ENCODE data around the gene AUTS2.

The AUTS2 gene

DNA sequence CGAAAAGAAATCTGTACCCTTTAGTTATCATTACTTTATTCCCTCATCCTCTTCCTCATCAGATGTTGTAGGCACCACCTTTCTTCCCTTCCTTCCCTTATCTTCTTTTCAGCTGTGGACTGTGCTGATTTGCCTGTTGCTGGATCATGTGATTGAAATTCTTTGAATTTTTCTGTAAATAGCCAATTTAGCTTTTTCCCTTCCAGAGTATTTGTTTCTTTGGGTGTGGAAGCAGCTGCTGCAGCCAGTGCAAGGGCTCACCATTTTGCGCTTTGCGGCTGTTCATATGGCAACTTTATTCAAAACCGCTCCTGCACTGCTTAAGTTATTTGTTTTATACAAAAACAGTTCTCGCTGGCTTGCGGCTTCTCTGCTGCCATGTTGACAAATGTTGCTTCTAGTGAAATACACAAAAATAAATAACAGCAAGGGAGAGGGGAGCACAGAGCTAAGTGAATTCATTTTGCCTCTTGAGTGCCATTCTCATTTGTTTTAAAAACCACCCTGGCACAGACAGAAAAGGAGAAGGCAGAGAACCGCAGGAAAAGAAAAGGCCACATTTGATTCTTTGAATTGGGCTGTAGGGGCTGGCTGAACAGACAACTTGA, 151.2 kb downstream of the AUTS2 start:
- no peak for DNase-seq (ENCODE audit: extremely low spot score)
- POLR2A ChIA-PET: no interaction called here
- no peak for TF ChIP-seq ZNF384 (IDR thresholded peaks at IDR 0.05)
- no peak for TF ChIP-seq SP1 (IDR thresholded peaks at IDR 0.05)
- no peak for TF ChIP-seq FOXM1 (IDR thresholded peaks at IDR 0.05; ENCODE audit: borderline replicate concordance)
- TF ChIP-seq BHLHE40 (IDR thresholded peaks at IDR 0.05; ENCODE audit: borderline replicate concordance): no peak
- no peak for TF ChIP-seq TARDBP (IDR thresholded peaks at IDR 0.05)
- TF ChIP-seq CTBP1 (IDR thresholded peaks at IDR 0.05; ENCODE audit: borderline replicate concordance): no peak
- TF ChIP-seq HDGF (IDR thresholded peaks at IDR 0.05; ENCODE audit: borderline replicate concordance): no peak
- no peak for TF ChIP-seq FOXK2 (IDR thresholded peaks at IDR 0.05)
- no peak for TF ChIP-seq SUZ12 (IDR thresholded peaks at IDR 0.05)
- TF ChIP-seq NFRKB (IDR thresholded peaks at IDR 0.05): no peak
- no peak for TF ChIP-seq FOXA1 (IDR thresholded peaks at IDR 0.05)
- no peak for TF ChIP-seq LEF1 (IDR thresholded peaks at IDR 0.05; ENCODE audit: borderline replicate concordance)
- TF ChIP-seq ARNT (IDR thresholded peaks at IDR 0.05): no peak
- TF ChIP-seq ELF4 (IDR thresholded peaks at IDR 0.05): no peak
- no peak for TF ChIP-seq L3MBTL2 (conservative IDR thresholded peaks at IDR 0.05)
- CTCF ChIA-PET: no interaction called here

DNA sequence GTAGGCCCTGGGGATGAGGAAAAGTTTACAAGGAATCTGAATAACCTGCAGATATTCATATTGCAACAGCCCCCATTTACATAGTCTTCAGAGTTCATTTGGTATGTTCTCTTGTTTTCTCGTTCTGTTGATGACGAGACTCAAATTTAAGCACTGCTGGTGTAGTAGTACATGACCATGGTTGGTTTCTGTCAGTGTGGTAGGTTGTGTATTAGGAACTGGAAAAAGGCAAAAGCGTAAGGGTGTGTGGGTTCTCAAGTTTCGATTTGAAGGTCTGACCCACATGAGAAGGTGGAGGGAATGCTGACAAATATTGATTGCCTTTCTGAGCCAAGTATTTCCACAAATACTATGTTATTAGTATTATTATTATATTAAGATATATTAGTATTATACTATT, 151.7 kb downstream of the AUTS2 start:
- TF ChIP-seq TARDBP (IDR thresholded peaks at IDR 0.05) (no peak), ARNT (IDR thresholded peaks at IDR 0.05) (no peak), ELF4 (IDR thresholded peaks at IDR 0.05) (no peak)
- POLR2A ChIA-PET: no interaction called here
- CTCF ChIA-PET: no interaction called here

GRCh38 chr7:69751026-69751425, 152.8 kb downstream of the AUTS2 start:
- TF ChIP-seq L3MBTL2 (conservative IDR thresholded peaks at IDR 0.05) (no peak), NFRKB (IDR thresholded peaks at IDR 0.05) (no peak), FOXM1 (IDR thresholded peaks at IDR 0.05; ENCODE audit: borderline replicate concordance) (no peak), FOXK2 (IDR thresholded peaks at IDR 0.05) (no peak)
- TF ChIP-seq, protein P1, sequence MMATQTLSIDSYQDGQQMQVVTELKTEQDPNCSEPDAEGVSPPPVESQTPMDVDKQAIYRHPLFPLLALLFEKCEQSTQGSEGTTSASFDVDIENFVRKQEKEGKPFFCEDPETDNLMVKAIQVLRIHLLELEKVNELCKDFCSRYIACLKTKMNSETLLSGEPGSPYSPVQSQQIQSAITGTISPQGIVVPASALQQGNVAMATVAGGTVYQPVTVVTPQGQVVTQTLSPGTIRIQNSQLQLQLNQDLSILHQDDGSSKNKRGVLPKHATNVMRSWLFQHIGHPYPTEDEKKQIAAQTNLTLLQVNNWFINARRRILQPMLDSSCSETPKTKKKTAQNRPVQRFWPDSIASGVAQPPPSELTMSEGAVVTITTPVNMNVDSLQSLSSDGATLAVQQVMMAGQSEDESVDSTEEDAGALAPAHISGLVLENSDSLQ (IDR thresholded peaks at IDR 0.05): no peak
- ChIA-PET CTCF (no interaction called here), POLR2A (no interaction called here)
- no peak for DNase-seq (ENCODE audit: extremely low spot score)

More for the DNA sequence above, 151.7 kb downstream of the AUTS2 start:
- no peak for DNase-seq (ENCODE audit: extremely low spot score)

DNA sequence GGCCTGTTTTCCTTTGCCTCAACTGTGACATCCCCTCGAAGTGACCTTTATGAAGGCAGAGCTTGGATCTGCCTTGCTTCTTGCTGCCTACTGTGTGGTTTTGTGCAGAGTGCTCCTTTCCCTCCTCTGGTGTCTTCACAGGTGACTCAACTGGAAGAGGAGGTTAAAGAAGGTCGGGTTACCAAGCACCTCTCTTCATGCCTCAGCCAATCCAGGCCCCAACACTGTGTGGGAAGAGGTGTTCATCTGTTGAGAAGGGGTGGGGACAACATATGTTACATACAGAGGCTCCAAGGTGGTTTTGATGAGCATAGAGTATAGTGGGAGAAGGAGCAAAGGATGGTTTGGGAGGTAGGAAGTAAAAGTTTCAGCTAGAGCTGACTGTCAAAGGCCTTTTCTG, 155.7 kb downstream of the AUTS2 start:
- no peak for TF ChIP-seq ZNF384 (IDR thresholded peaks at IDR 0.05)
- no peak for TF ChIP-seq LEF1 (IDR thresholded peaks at IDR 0.05; ENCODE audit: borderline replicate concordance)
- TF ChIP-seq FOXM1 (IDR thresholded peaks at IDR 0.05; ENCODE audit: borderline replicate concordance): no peak
- DNase-seq (ENCODE audit: extremely low spot score): no peak
- POLR2A ChIA-PET: no interaction called here
- CTCF ChIA-PET: interaction anchor here (0.6 kb wide), 1 partner anchor 172 kb away, joined by 3 read pairs; no protein-coding TSS in a partner anchor

GRCh38 chr7:69754476-69754875, 156.2 kb downstream of the AUTS2 start:
- CTCF ChIA-PET: interaction anchor here (0.6 kb wide), 2 partner anchors 37 to 172 kb away, joined by 3 read pairs; no protein-coding TSS in a partner anchor

GRCh38 chr7:69756235-69756634, 158.0 kb downstream of the AUTS2 start:
- DNase-seq (ENCODE audit: extremely low spot score): no peak
- POLR2A ChIA-PET: no interaction called here
- TF ChIP-seq TARDBP (IDR thresholded peaks at IDR 0.05) (no peak), CTBP1 (IDR thresholded peaks at IDR 0.05; ENCODE audit: borderline replicate concordance) (no peak), ARNT (IDR thresholded peaks at IDR 0.05) (no peak), ZNF384 (IDR thresholded peaks at IDR 0.05) (no peak), SUZ12 (IDR thresholded peaks at IDR 0.05) (no peak), NFRKB (IDR thresholded peaks at IDR 0.05) (no peak), L3MBTL2 (conservative IDR thresholded peaks at IDR 0.05) (no peak), LEF1 (IDR thresholded peaks at IDR 0.05; ENCODE audit: borderline replicate concordance) (no peak), BHLHE40 (IDR thresholded peaks at IDR 0.05; ENCODE audit: borderline replicate concordance) (no peak), FOXA1 (IDR thresholded peaks at IDR 0.05) (no peak), FOXM1 (IDR thresholded peaks at IDR 0.05; ENCODE audit: borderline replicate concordance) (no peak), SP1 (IDR thresholded peaks at IDR 0.05) (no peak), FOXK2 (IDR thresholded peaks at IDR 0.05) (no peak), HDGF (IDR thresholded peaks at IDR 0.05; ENCODE audit: borderline replicate concordance) (no peak), ELF4 (IDR thresholded peaks at IDR 0.05) (no peak)
- TF ChIP-seq, protein P1 (IDR thresholded peaks at IDR 0.05): no peak
- CTCF ChIA-PET: interaction anchor here (0.7 kb wide), 1 partner anchor 421 kb away, joined by 4 read pairs; no protein-coding TSS in a partner anchor

More at GRCh38 chr7:69754476-69754875, 156.2 kb downstream of the AUTS2 start:
- POLR2A ChIA-PET: no interaction called here
- TF ChIP-seq CTBP1 (IDR thresholded peaks at IDR 0.05; ENCODE audit: borderline replicate concordance) (no peak), NFRKB (IDR thresholded peaks at IDR 0.05) (no peak), ZNF384 (IDR thresholded peaks at IDR 0.05) (no peak), SUZ12 (IDR thresholded peaks at IDR 0.05) (no peak)
- DNase-seq (ENCODE audit: extremely low spot score): no peak

- ChIA-PET POLR2A (no interaction called here), CTCF (no interaction called here)
- no peak for DNase-seq (ENCODE audit: extremely low spot score)
- TF ChIP-seq FOXK2 (IDR thresholded peaks at IDR 0.05) (no peak), HDGF (IDR thresholded peaks at IDR 0.05; ENCODE audit: borderline replicate concordance) (no peak), L3MBTL2 (conservative IDR thresholded peaks at IDR 0.05) (no peak), NFRKB (IDR thresholded peaks at IDR 0.05) (no peak), SUZ12 (IDR thresholded peaks at IDR 0.05) (no peak), TARDBP (IDR thresholded peaks at IDR 0.05) (no peak), FOXM1 (IDR thresholded peaks at IDR 0.05; ENCODE audit: borderline replicate concordance) (no peak), LEF1 (IDR thresholded peaks at IDR 0.05; ENCODE audit: borderline replicate concordance) (no peak)
These were observed 159.3 kb downstream of the AUTS2 start for GRCh38 chr7:69757528-69757927.
